H1 (cell line): ENCODE results near the gene CALR. TPM values are rescaled to one million over a fixed set of nuclear protein-coding genes. Genes with fewer than 3 reads are reported as not detected.

Source experiments
- BACH1 ChIP-seq: IDR thresholded peaks from 2 replicates; pipeline ENCODE4 v1.6.1; 2012; ENCODE audit warnings: low read length, improper control_type of control experiment
- CBX5 ChIP-seq: fragments of 300-800, 300-1000 bp; sonication (generic); IDR thresholded peaks from 2 replicates; pipeline ENCODE4 v1.7.1; 2016; ENCODE audit warnings: antibody characterized with exemption, low read length, low read depth
- CEBPB ChIP-seq: IDR thresholded peaks from 2 replicates; pipeline ENCODE4 v1.6.1; 2012; ENCODE audit warnings: low read depth, low read length
- CHD2 ChIP-seq: IDR thresholded peaks from 2 replicates; pipeline ENCODE4 v1.6.1; 2012; ENCODE audit warnings: low read length, improper control_type of control experiment
- CTBP2 ChIP-seq: IDR thresholded peaks from 2 replicates; pipeline ENCODE4 v1.7.0; 2011; ENCODE audit warnings: borderline replicate concordance, mild to moderate bottlenecking, moderate library complexity, mixed read lengths, low read length; ENCODE audit not compliant: insufficient read depth, insufficient read length
- EZH2 ChIP-seq: fragments of 200-600 bp; sonication (generic); IDR thresholded peaks from 2 replicates; pipeline ENCODE4 v1.7.1; 2012; ENCODE audit warnings: low read depth, mild to moderate bottlenecking, moderate library complexity, low read length, inconsistent platforms; ENCODE audit not compliant: severe bottlenecking
- HDAC2 ChIP-seq, 2 experiments: fragments of 300-600 bp in 1 of 2; sonication (generic) in 1 of 2; IDR thresholded peaks; 2 replicates each; pipeline ENCODE4 v1.6.1; 2011 to 2012; ENCODE audit warnings: low read depth in 2 of 2, low read length in 2 of 2, mild to moderate bottlenecking in 2 of 2, moderate library complexity in 2 of 2, borderline replicate concordance in 1 of 2, inconsistent platforms in 1 of 2
- HDAC6 ChIP-seq: IDR thresholded peaks from one replicate; pipeline ENCODE4 v1.7.1; 2012; ENCODE audit warnings: low read depth, mild to moderate bottlenecking, inconsistent platforms, low read length, moderate library complexity
- JUN ChIP-seq: IDR thresholded peaks from 2 replicates; pipeline ENCODE4 v1.6.1; 2011; ENCODE audit warnings: low read depth, mild to moderate bottlenecking, improper control_type of control experiment, low read length
- MAFK ChIP-seq: IDR thresholded peaks from 2 replicates; pipeline ENCODE4 v1.6.1; 2012; ENCODE audit warnings: low read depth, mild to moderate bottlenecking, improper control_type of control experiment, low read length
- POLR2A ChIP-seq, 2 experiments: IDR thresholded peaks; 1 replicate in 1 of 2; 2 replicates in 1 of 2; pipeline ENCODE4 v1.6.1; 2011; ENCODE audit warnings: low read depth in 2 of 2, low read length in 2 of 2, mild to moderate bottlenecking in 2 of 2; ENCODE audit errors: control extremely low read depth in 1 of 2
- POU5F1 ChIP-seq: IDR thresholded peaks from 2 replicates; pipeline ENCODE4 v1.6.1; 2011; ENCODE audit warnings: low read depth, mild to moderate bottlenecking, low read length, moderate library complexity
- RBBP5 ChIP-seq: IDR thresholded peaks from 2 replicates; pipeline ENCODE4 v1.7.1; 2012; ENCODE audit warnings: low read depth, mild to moderate bottlenecking, inconsistent platforms, low read length, moderate library complexity, borderline replicate concordance
- SAP30 ChIP-seq: fragments of 300-600 bp; sonication (generic); IDR thresholded peaks from 2 replicates; pipeline ENCODE4 v1.7.1; 2012; ENCODE audit warnings: low read length, moderate library complexity, mild to moderate bottlenecking, inconsistent platforms; ENCODE audit not compliant: insufficient read depth, insufficient replicate concordance
- SP4 ChIP-seq: IDR thresholded peaks from 2 replicates; pipeline ENCODE4 v1.6.1; 2012; ENCODE audit warnings: low read length, inconsistent platforms
- TAF1 ChIP-seq: IDR thresholded peaks from 2 replicates; pipeline ENCODE4 v1.6.1; 2011; ENCODE audit warnings: mild to moderate bottlenecking, low read depth, low read length
- TAF7 ChIP-seq: optimal IDR thresholded peaks from 2 replicates; pipeline ENCODE3; 2011; ENCODE audit warnings: low read depth, mild to moderate bottlenecking, inconsistent platforms, low read length, moderate library complexity, borderline replicate concordance
- TBP ChIP-seq: IDR thresholded peaks from 2 replicates; pipeline ENCODE4 v1.6.1; 2011; ENCODE audit warnings: low read depth, low read length, improper control_type of control experiment
- TCF12 ChIP-seq: IDR thresholded peaks from 2 replicates; pipeline ENCODE4 v1.6.1; 2011; ENCODE audit warnings: low read depth, mild to moderate bottlenecking, low read length
- polyA plus RNA-seq, 7 experiments: library from polyadenylated mRNA; depleted of rRNA in 3 of 7; stranded (reverse) in 5 of 7; unstranded in 2 of 7; fragments of >200 nt in 5 of 7; fragments of 200-250 nt in 2 of 7; gene quantifications; 1 replicate in 5 of 7; 2 replicates in 1 of 7; 4 replicates in 1 of 7; pipeline versions ENCODE4 v1.2.1 to v1.2.3, GENCODE V29; 2011 to 2013; ENCODE audit warnings: missing spikeins in 2 of 7, mixed read lengths in 2 of 7
- total RNA-seq: library from RNA; stranded (reverse); fragmentation: NEBNext Ultra II Directional; extraction: Animal tissue kit (Norgen Biotek cat#: 25700); gene quantifications from 2 replicates; pipeline ENCODE4 v1.2.1, GENCODE V29; 2021
- TF ChIP-seq, protein P1 (sequence below): IDR thresholded peaks from 2 replicates; pipeline ENCODE4 v1.6.1; 2011; ENCODE audit warnings: low read length, improper control_type of control experiment
- TF ChIP-seq, protein P2 (sequence below): IDR thresholded peaks from 2 replicates; pipeline ENCODE4 v1.6.1; 2011; ENCODE audit warnings: low read depth, mild to moderate bottlenecking, low read length; ENCODE audit not compliant: insufficient read depth
- TF ChIP-seq, protein P3 (sequence below): IDR thresholded peaks from 2 replicates; pipeline ENCODE4 v1.6.1; 2012; ENCODE audit warnings: low read length, inconsistent platforms

The CALR gene
- total and polyA plus RNA-seq, 2 of the 8 experiments (the other 6 are each of a cell fraction or from before 2014, with no cell fraction given): 591 to 1,155 TPM

DNA sequence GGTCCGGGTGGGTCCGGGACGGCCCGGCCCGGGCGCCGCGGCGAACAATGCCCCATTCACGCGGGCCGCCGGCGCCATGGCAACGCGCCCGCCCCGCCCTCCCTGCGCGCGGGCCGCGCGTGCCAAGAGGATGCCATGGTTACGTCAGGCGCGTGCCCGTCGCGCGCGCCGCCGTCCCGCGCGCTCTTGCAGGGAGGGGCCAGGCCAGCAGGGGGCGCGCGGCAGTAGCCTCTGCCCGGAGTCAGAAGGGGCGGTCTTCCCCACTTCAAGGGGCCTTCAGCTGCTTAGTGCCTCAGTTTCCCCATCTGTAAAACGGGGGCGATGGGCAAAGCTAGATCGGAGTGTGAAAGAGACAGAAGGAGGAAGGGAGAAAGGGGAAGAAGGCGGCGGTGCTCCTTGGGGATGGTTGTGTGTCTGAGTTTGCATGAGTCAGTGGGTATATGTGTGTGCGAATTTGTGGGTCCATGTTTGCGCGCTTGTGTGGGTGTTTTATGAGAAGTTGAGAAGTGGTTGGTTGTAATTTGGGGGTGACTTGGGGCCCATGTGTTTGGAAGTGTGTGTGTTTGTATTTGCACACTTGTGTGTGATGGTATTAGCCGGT lies 45.2 kb downstream of the CALR start (continued):
- no peak for TF ChIP-seq RBBP5
- no peak for TF ChIP-seq HDAC2 (IDR thresholded peaks at IDR 0.05; ENCODE audit: borderline replicate concordance in 1 of 2, low read depth in 2 of 2, low read length in 2 of 2)
- TF ChIP-seq JUN: no peak
- no peak for TF ChIP-seq CBX5
- TF ChIP-seq EZH2: peak; percentile 6
- no peak for TF ChIP-seq TCF12
- TF ChIP-seq SAP30: no peak
- TF ChIP-seq POU5F1: no peak
- TF ChIP-seq SP4: no peak
- TF ChIP-seq, protein P1, sequence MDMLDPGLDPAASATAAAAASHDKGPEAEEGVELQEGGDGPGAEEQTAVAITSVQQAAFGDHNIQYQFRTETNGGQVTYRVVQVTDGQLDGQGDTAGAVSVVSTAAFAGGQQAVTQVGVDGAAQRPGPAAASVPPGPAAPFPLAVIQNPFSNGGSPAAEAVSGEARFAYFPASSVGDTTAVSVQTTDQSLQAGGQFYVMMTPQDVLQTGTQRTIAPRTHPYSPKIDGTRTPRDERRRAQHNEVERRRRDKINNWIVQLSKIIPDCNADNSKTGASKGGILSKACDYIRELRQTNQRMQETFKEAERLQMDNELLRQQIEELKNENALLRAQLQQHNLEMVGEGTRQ: peak; percentile 21; the same call in 1 of the 2 replicates
- TF ChIP-seq BACH1: no peak
- no peak for TF ChIP-seq CTBP2
- TF ChIP-seq HDAC6: no peak
- TF ChIP-seq TAF1: no peak
- no peak for TF ChIP-seq CHD2
- TF ChIP-seq POLR2A (IDR thresholded peaks at IDR 0.05; ENCODE audit: control extremely low read depth in 1 of 2, low read depth in 2 of 2, low read length in 2 of 2): no peak
- no peak for TF ChIP-seq TBP
- TF ChIP-seq TAF7: no peak
- TF ChIP-seq, protein P2, sequence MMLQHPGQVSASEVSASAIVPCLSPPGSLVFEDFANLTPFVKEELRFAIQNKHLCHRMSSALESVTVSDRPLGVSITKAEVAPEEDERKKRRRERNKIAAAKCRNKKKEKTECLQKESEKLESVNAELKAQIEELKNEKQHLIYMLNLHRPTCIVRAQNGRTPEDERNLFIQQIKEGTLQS: peak; percentile 29; the same call in 1 of the 2 replicates
- TF ChIP-seq, protein P3, sequence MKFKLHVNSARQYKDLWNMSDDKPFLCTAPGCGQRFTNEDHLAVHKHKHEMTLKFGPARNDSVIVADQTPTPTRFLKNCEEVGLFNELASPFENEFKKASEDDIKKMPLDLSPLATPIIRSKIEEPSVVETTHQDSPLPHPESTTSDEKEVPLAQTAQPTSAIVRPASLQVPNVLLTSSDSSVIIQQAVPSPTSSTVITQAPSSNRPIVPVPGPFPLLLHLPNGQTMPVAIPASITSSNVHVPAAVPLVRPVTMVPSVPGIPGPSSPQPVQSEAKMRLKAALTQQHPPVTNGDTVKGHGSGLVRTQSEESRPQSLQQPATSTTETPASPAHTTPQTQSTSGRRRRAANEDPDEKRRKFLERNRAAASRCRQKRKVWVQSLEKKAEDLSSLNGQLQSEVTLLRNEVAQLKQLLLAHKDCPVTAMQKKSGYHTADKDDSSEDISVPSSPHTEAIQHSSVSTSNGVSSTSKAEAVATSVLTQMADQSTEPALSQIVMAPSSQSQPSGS: peak; percentile 57; the same call in 1 of the 2 replicates
- no peak for TF ChIP-seq MAFK
- TF ChIP-seq CEBPB: peak; percentile 45; the same call in 1 of the 2 replicates
